ENCODE measurements around the gene ITGB7. TPM values are rescaled to one million over a fixed set of nuclear protein-coding genes. Genes with fewer than 3 reads are reported as not detected.

Gene ITGB7
- polyA plus RNA-seq, 2 donors: 7.5 to 8.0 TPM

DNA sequence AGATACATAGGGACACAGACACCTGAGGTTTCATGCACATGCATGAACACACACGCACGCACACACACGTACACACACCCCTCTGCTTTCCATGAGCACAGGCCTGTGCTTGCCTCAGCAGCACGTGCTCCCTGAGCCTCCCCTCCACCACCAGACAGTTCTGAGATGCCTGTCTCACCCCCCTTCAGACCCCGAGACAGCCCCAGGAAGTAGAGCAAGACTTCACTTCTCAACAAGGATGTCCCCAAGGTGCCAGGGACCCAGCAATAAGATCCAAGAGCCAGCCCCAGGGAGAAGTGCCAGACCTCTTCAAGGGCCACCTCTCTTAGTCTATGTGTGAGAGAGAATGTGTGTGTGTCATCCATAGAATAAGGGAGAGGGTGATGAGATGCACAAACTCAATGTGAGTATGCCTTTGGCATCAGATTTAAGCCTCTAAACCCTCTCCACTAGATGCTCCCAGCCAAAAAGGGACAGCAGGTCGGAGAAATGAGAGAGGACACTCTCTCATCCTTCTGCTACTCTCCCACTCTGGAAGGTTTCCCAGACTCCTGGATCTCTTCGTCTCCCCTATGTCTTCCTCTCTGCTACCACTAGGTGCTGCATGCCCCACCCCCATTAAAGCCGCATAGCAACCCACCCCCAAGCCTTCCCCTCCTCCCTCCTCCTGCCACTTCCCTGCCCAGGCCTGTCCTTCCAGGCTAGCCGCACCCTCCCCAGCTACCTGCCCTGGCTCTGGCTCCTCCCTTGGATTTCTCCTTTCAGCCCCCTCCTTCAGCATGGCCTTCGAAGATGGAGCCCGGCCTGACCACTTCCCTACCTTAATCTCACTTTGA lies 17.2 kb upstream of the ITGB7 start:
- Histone ChIP-seq H3K36me3 (ENCODE audit: control insufficient read depth in 2 of 2, insufficient read depth in 2 of 2, low read length in 1 of 2) (peaks cover 0 to 10% of the 10 kb centered on the region in 2 donors), H3K4me1 (ENCODE audit: control insufficient read depth in 2 of 2, insufficient read depth in 2 of 2, low read length in 1 of 2) (peaks cover 7 to 34% of the 10 kb centered on the region in 2 donors), H3K9me3 (ENCODE audit: control insufficient read depth in 2 of 2, insufficient read depth in 1 of 2, low read depth in 1 of 2, low read length in 1 of 2) (no peaks in the 10 kb centered on the region), H3K27me3 (ENCODE audit: control insufficient read depth in 1 of 2, insufficient read depth in 2 of 2, low read length in 2 of 2) (no peaks in the 10 kb centered on the region), H3K4me3 (ENCODE audit: low read depth in 1 of 2, low read length in 2 of 2) (no peak overlapping the region), H3K27ac (ENCODE audit: low read depth in 2 of 2, low read length in 1 of 2) (peak overlapping the region; percentile 91 to 92)
- WGBS, 2 donors: 36 to 50% methylated on average over 11 of the region's 11 CpGs

DNA sequence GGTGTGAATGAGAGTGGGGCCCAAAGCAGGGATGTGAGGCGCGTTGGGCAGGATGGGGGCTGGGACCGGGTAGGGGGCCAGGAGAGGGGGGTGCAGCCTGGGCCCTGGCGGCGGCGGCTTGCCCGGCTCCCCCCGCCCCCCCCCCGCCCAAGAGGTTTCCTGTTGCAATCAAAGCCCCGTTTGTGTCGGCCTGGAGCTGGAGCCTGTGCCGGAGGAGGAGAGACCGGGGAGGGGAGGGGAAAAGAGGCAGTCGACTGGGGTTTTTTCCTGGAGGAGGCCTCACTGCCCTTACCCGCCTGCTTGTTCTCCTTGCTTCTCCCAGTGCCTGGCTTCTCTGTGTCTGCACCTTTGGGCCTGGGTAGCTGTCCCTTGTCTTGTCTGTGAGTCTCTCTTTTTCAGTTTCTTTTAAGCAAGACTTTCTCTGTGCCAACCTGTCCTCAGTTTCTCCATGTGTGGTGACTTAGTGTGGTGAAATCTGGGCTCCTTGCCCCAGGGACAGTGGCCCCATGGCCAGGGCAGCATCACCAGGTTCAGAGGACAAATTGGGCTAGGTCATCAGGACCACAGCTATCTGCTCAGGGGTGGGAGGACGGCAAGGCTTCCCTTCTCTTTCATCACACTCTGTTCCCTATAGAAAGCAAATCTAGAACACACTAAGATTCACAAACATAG lies 16.5 kb upstream of the ITGB7 start:
- H3K27me3 ChIP-seq (ENCODE audit: control insufficient read depth in 1 of 2, insufficient read depth in 2 of 2, low read length in 2 of 2): no peaks in the 10 kb centered on the region
- WGBS, 2 donors: 12 to 23% methylated on average over 15 to 16 of the region's 16 CpGs
- peaks cover 0 to 9% of the 10 kb centered on the region in 2 donors for H3K36me3 ChIP-seq (ENCODE audit: control insufficient read depth in 2 of 2, insufficient read depth in 2 of 2, low read length in 1 of 2)
- H3K4me3 ChIP-seq (ENCODE audit: low read depth in 1 of 2, low read length in 2 of 2): peak overlapping the region; percentile 6 to 20
- peaks cover 9 to 35% of the 10 kb centered on the region in 2 donors for H3K4me1 ChIP-seq (ENCODE audit: control insufficient read depth in 2 of 2, insufficient read depth in 2 of 2, low read length in 1 of 2)
- H3K27ac ChIP-seq (ENCODE audit: low read depth in 2 of 2, low read length in 1 of 2): peak overlapping the region; percentile 91 to 92
- no peaks in the 10 kb centered on the region for H3K9me3 ChIP-seq (ENCODE audit: control insufficient read depth in 2 of 2, insufficient read depth in 1 of 2, low read depth in 1 of 2, low read length in 1 of 2)

DNA sequence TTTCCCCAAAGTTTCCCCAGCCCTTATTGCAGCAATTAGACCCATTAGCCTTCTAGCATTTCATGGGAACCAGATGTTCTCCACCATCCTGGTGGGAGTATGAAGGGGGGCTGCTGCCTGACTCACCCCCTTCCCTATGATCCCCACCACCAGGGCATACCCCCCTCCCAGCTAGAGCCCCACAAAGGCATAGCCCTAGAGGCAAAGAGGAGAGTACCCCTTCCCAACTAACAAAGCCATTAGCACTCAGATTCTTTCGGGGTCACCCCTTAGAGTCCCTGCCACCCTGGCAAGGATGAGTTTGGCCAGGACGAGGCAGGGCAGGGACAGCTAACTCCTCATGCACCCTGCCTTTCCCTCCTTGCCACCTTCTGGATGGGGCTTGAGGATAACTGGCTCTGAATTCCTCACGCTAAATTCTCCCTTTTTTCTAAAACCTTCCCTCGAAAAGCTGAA lies 15.8 kb upstream of the ITGB7 start:
- peaks cover 0 to 9% of the 10 kb centered on the region in 2 donors for H3K36me3 ChIP-seq (ENCODE audit: control insufficient read depth in 2 of 2, insufficient read depth in 2 of 2, low read length in 1 of 2)
- no peak overlapping the region for H3K4me3 ChIP-seq (ENCODE audit: low read depth in 1 of 2, low read length in 2 of 2)
- no peaks in the 10 kb centered on the region for H3K27me3 ChIP-seq (ENCODE audit: control insufficient read depth in 1 of 2, insufficient read depth in 2 of 2, low read length in 2 of 2)
- peaks cover 10 to 38% of the 10 kb centered on the region in 2 donors for H3K4me1 ChIP-seq (ENCODE audit: control insufficient read depth in 2 of 2, insufficient read depth in 2 of 2, low read length in 1 of 2)
- H3K9me3 ChIP-seq (ENCODE audit: control insufficient read depth in 2 of 2, insufficient read depth in 1 of 2, low read depth in 1 of 2, low read length in 1 of 2): no peaks in the 10 kb centered on the region
- 42 to 48% methylated on average over 4 of the region's 4 CpGs for WGBS, 2 donors
- peak overlapping the region; percentile 91 to 92 for H3K27ac ChIP-seq (ENCODE audit: low read depth in 2 of 2, low read length in 1 of 2)

DNA sequence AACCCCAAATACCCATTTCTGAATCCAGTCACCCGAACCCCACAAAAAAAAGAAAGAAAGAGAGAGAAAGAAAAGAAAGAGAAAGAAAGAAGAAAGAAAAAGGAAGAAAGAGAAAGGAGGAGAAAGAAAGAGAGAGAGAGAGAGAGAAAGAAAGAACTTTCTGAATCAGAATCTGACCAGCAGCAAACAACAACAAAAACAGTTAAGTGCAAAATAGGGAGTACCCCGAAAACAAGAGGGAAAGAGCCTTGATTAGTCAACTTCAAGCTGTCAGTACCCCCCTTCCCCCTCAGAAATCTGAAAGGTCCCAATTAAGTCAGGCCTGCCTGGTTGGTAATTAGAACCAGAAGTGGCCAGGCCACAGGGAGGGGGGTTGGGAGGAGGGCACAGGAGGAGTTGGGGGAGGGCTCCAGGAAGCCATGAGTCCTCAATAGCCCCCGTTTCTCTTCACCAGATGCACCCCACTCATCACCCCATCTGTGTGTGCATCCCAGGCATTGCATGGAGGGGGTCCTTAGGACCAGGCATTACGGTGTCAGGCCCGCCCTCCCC lies 15.2 kb upstream of the ITGB7 start:
- H3K27ac ChIP-seq (ENCODE audit: low read depth in 2 of 2, low read length in 1 of 2): peak overlapping the region; percentile 99 to 100
- H3K4me3 ChIP-seq (ENCODE audit: low read depth in 1 of 2, low read length in 2 of 2): peak overlapping the region in 1 of 2 donors; percentile 75
- peaks cover 11 to 38% of the 10 kb centered on the region in 2 donors for H3K4me1 ChIP-seq (ENCODE audit: control insufficient read depth in 2 of 2, insufficient read depth in 2 of 2, low read length in 1 of 2)
- H3K36me3 ChIP-seq (ENCODE audit: control insufficient read depth in 2 of 2, insufficient read depth in 2 of 2, low read length in 1 of 2): peaks cover 0 to 3% of the 10 kb centered on the region in 2 donors
- WGBS, 2 donors: 32 to 33% methylated on average over 5 of the region's 5 CpGs
- H3K9me3 ChIP-seq (ENCODE audit: control insufficient read depth in 2 of 2, insufficient read depth in 1 of 2, low read depth in 1 of 2, low read length in 1 of 2): no peaks in the 10 kb centered on the region
- no peaks in the 10 kb centered on the region for H3K27me3 ChIP-seq (ENCODE audit: control insufficient read depth in 1 of 2, insufficient read depth in 2 of 2, low read length in 2 of 2)

DNA sequence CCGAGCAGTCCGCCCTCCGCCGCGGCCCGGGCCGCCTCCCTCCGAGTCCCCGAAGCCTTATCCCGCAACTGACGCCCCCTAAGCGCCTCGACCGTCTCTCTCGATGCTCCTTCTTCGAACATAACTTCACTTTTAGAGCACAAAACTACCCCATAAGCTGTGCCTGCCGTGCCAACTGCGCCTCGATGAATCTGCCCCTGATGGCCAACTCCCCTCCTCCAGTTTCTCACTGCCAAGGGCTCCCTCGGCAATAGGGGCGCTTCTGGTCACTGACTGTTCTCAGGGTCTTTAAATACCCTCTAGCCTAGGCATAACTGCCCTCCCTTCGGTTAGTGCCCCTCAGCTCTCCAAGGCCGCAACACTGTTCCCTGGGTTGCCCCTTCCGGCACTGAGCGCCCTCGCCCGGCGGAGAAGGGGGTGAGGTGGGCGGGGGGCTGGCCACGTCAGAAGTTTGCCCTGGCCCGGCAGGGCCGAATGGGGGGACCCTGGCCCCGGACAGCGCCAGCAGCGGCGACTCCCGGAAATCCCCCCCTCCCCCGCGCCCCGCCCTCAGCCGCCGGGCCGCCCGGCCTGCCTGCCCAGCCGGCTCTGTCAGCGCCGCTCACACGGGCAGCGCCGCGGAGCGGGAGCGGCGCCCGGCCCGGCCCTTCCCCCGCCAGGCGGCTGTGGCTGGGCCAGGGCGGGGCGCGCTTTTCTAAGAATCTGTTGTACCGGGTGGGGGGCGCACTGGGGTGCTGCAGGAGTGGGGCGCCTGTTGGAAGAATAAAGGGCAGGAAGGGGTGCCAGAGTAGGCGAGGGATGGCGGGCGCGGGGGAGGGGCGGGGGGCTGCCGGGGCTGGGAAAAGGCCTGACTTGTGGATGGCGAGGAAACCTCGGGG lies 14.4 kb upstream of the ITGB7 start:
- Histone ChIP-seq H3K27ac (ENCODE audit: low read depth in 2 of 2, low read length in 1 of 2) (peak overlapping the region; percentile 99 to 100), H3K4me3 (ENCODE audit: low read depth in 1 of 2, low read length in 2 of 2) (peak overlapping the region; percentile 58 to 75), H3K36me3 (ENCODE audit: control insufficient read depth in 2 of 2, insufficient read depth in 2 of 2, low read length in 1 of 2) (no peaks in the 10 kb centered on the region), H3K9me3 (ENCODE audit: control insufficient read depth in 2 of 2, insufficient read depth in 1 of 2, low read depth in 1 of 2, low read length in 1 of 2) (no peaks in the 10 kb centered on the region), H3K27me3 (ENCODE audit: control insufficient read depth in 1 of 2, insufficient read depth in 2 of 2, low read length in 2 of 2) (no peaks in the 10 kb centered on the region), H3K4me1 (ENCODE audit: control insufficient read depth in 2 of 2, insufficient read depth in 2 of 2, low read length in 1 of 2) (peaks cover 15 to 39% of the 10 kb centered on the region in 2 donors)
- WGBS, 2 donors: 1% methylated on average over 63 to 72 of the region's 72 CpGs

DNA sequence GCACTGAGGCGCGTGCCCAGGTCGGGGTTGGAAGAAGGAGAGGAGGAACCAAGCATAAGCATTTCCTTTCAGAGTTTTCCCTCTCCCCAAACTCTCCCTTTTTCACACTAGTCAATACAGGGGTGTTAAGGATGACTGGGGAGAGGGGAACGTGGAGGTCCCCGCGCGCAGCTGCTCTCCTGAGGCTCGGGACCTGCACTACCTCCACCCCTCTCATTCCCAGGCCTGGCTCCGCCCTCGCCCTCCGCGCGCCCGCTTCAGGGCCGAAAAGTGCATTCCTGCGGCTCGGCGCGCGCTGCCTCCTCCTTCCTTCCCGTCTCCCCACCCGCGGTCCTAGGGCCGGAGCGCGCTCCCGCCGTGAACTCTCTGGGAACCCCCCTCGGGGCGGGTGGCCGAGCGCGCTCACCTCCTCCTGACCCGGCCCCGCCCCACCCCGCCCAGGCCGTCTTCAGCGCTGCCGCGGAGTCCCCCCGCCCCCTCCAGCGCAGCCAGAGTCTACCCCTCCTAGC lies 13.7 kb upstream of the ITGB7 start:
- WGBS, 2 donors: 0% methylated on average over 27 to 42 of the region's 42 CpGs
- no peaks in the 10 kb centered on the region for H3K27me3 ChIP-seq (ENCODE audit: control insufficient read depth in 1 of 2, insufficient read depth in 2 of 2, low read length in 2 of 2)
- peaks cover 15 to 42% of the 10 kb centered on the region in 2 donors for H3K4me1 ChIP-seq (ENCODE audit: control insufficient read depth in 2 of 2, insufficient read depth in 2 of 2, low read length in 1 of 2)
- peak overlapping the region; percentile 72 to 75 for H3K4me3 ChIP-seq (ENCODE audit: low read depth in 1 of 2, low read length in 2 of 2)
- peaks cover 0 to under 1% of the 10 kb centered on the region in 2 donors for H3K36me3 ChIP-seq (ENCODE audit: control insufficient read depth in 2 of 2, insufficient read depth in 2 of 2, low read length in 1 of 2)
- no peaks in the 10 kb centered on the region for H3K9me3 ChIP-seq (ENCODE audit: control insufficient read depth in 2 of 2, insufficient read depth in 1 of 2, low read depth in 1 of 2, low read length in 1 of 2)
- peak overlapping the region; percentile 99 to 100 for H3K27ac ChIP-seq (ENCODE audit: low read depth in 2 of 2, low read length in 1 of 2)

DNA sequence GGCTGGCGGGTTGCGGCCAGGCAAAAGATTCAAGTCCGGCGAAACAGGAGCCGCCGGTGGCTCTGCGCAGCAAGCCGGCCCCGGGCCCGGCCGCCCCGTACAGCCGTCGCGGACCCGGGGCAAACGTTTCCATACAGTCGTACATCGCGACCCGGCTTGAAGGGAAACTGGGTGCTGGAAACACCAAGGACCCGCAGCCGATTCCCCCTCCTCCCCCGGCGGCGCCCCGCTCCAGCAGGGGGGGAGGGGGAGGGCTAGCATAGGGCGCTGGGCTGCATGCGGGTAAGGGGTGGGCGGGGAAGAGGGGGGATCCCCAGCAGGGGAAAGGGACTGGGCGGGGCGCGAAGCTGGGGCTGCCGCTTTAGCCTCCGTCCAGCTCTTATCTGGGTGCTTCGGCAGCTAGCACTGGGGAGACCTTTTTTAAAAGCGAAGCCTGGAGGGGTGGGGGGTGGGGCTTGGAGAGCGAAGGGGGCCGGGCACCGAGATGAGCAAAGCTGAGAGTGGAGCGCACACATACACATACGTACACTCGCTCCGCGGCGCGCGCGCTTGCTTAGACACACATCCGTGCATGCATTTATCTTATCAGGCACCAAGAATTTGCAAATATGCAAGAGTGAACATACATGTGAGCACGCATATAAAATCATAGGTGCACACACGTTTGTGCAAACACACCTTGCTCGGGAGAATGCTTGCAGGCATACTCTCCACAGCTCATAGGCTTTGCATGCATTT lies 13.1 kb upstream of the ITGB7 start:
- H3K9me3 ChIP-seq (ENCODE audit: control insufficient read depth in 2 of 2, insufficient read depth in 1 of 2, low read depth in 1 of 2, low read length in 1 of 2): no peaks in the 10 kb centered on the region
- H3K27me3 ChIP-seq (ENCODE audit: control insufficient read depth in 1 of 2, insufficient read depth in 2 of 2, low read length in 2 of 2): no peaks in the 10 kb centered on the region
- H3K27ac ChIP-seq (ENCODE audit: low read depth in 2 of 2, low read length in 1 of 2): peak overlapping the region; percentile 99 to 100
- peak overlapping the region; percentile 72 to 75 for H3K4me3 ChIP-seq (ENCODE audit: low read depth in 1 of 2, low read length in 2 of 2)
- peaks cover 12 to 40% of the 10 kb centered on the region in 2 donors for H3K4me1 ChIP-seq (ENCODE audit: control insufficient read depth in 2 of 2, insufficient read depth in 2 of 2, low read length in 1 of 2)
- peaks cover 6% of the 10 kb centered on the region in 2 donors for H3K36me3 ChIP-seq (ENCODE audit: control insufficient read depth in 2 of 2, insufficient read depth in 2 of 2, low read length in 1 of 2)
- 0 to 1% methylated on average over 45 to 53 of the region's 53 CpGs for WGBS, 2 donors

DNA sequence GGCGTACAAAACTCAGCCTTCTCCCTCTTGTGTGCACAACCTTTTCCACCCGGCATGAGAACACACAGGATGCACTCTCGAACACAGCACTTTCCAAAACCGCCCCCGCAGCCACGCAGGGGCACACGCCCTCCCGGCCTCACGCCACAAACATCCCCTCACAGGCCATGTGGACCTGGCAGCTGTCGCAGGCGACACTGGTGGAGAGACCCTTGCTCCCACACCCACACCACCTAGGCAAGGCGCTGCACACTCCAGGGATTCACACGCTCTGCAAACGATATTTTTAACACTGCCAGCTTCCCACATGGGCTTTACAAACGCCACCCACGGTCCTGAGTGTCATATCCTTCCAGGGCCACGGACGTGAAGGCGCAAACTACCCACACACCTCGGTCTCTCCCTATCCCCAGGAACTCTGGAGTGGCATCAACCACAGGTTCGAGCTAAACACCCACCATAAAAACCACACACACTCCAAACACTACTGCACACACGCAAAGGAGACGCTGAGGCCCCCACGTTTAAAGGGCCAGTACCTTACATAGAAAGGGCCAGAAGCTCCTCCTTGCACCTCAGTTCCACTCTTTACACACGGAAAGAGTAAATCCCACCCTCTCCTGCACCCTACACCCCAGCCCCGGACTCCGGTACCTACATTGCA lies 12.4 kb upstream of the ITGB7 start:
- Histone ChIP-seq H3K27me3 (ENCODE audit: control insufficient read depth in 1 of 2, insufficient read depth in 2 of 2, low read length in 2 of 2) (no peaks in the 10 kb centered on the region), H3K4me3 (ENCODE audit: low read depth in 1 of 2, low read length in 2 of 2) (peak overlapping the region; percentile 72 to 75), H3K27ac (ENCODE audit: low read depth in 2 of 2, low read length in 1 of 2) (peak overlapping the region; percentile 99 to 100), H3K4me1 (ENCODE audit: control insufficient read depth in 2 of 2, insufficient read depth in 2 of 2, low read length in 1 of 2) (peaks cover 12 to 36% of the 10 kb centered on the region in 2 donors), H3K36me3 (ENCODE audit: control insufficient read depth in 2 of 2, insufficient read depth in 2 of 2, low read length in 1 of 2) (peaks cover 12 to 13% of the 10 kb centered on the region in 2 donors), H3K9me3 (ENCODE audit: control insufficient read depth in 2 of 2, insufficient read depth in 1 of 2, low read depth in 1 of 2, low read length in 1 of 2) (no peaks in the 10 kb centered on the region)
- WGBS, 2 donors: 2 to 5% methylated on average over 27 of the region's 27 CpGs

All from esophagus (tissue), 2 donors.